ENCODE results near the gene MTUS2. TPM values are rescaled to one million over a fixed set of nuclear protein-coding genes. Genes with fewer than 3 reads are reported as not detected.
"Not testable (repeated sequence)": the region's sequence is repeated elsewhere in the genome, so short reads cannot be mapped to it uniquely, and the experiment has no call there.

MTUS2 gene
- total RNA-seq, 2 donors from 2014 or later: not detected

DNA sequence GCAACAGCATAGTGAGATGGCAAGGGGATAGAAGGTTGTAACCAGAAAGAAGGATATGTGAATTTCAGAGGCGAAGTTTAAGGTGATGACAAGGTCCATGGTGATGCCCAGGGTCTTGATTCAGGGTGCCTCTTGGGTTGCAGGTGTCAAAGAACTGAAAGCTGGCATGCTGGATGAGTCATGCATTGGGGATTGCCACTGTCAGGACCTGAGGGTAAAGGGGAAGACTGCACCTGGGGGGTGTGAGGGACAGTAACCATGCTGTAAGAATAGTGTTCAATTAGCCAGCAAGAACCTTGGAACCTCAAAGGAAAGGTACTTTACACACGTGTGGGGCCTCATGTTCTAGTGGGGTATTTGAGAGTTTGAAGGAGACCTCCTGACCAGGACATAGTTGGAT, 495.7 kb downstream of the MTUS2 start:
- Mint-ChIP-seq H3K27ac (no peak overlapping the region), H3K36me3 (no peaks in the 10 kb centered on the region), H3K9me3 (peaks cover 0 to 5% of the 10 kb centered on the region in 2 donors)
- ATAC-seq: no peak
- no peak for DNase-seq (ENCODE audit: low spot score in 2 of 2)

DNA sequence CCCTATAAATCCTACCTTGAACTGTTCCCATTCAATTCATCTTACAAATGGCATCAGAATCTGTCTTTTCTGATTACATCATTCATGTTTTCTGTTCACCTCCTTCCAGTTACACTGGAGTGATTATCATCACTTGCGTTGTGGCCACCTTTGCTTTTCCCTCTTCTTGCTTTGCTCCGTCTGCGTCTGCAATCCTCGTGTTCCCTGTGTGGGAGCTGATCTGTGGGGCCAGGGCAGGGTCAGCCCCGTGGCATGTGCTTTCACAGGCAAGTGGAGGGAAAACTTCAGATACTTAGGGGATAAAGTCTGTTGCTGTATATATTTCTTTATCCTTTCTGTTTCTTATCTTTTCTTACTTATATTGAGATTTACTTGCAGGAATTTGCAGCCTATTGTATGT, 497.7 kb downstream of the MTUS2 start:
- DNase-seq (ENCODE audit: low spot score in 2 of 2) (no peak), ATAC-seq (no peak)
- no peaks in the 10 kb centered on the region for H3K36me3 Mint-ChIP-seq
- H3K27ac Mint-ChIP-seq: no peak overlapping the region
- H3K9me3 Mint-ChIP-seq: peaks cover 0 to 5% of the 10 kb centered on the region in 2 donors

- Mint-ChIP-seq H3K9me3 (peaks cover 0 to 5% of the 10 kb centered on the region in 2 donors), H3K36me3 (no peaks in the 10 kb centered on the region), H3K27ac (no peak overlapping the region)
- ATAC-seq (no peak), DNase-seq (ENCODE audit: low spot score in 2 of 2) (no peak)
Observed at GRCh38 chr13:29318741-29319140, 498.6 kb downstream of the MTUS2 start.

DNA sequence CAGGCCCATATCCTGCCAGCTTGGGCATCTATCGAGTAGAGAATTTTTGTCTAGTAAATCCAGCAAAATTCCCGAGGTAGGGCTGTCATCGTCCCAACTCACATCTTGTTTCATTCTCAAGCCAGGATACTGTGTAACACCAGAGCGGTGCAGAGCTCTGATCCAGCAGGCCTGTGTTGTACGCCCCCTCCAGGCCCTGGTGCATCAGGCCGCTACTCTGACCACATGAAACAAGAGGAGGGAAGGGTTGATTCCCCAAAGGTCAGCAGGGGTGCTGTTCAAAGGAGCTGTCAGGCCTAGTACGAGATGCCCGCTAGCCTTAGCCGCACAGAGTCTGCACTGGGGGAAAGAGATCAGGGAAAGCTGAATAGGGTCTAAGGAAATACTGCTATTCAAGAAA, 499.3 kb downstream of the MTUS2 start:
- Mint-ChIP-seq H3K36me3 (no peaks in the 10 kb centered on the region), H3K27ac (no peak overlapping the region), H3K9me3 (peaks cover 0 to 5% of the 10 kb centered on the region in 2 donors)
- no peak for ATAC-seq
- DNase-seq (ENCODE audit: low spot score in 2 of 2): no peak

GRCh38 chr13:29323954-29324353, 503.8 kb downstream of the MTUS2 start:
- H3K36me3 Mint-ChIP-seq: no peaks in the 10 kb centered on the region
- no peak overlapping the region for H3K27ac Mint-ChIP-seq

DNA sequence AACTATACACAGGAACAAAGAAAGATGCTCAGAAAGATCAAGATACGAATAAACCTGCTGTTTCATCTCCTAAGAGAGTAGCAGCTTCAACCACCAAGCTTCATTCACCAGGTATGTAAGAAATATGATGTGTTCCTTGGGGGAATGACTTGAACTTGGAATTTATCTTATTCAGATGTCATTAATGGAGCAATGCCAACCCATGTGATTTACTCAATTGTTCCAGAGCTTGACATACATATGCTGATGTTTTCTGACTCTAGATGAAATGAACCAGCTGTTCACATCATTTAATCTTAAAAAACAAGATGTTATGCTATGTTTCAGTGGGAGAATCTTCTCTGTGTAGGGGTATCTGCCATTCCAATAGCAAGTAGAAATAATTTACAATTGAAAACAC, 504.5 kb downstream of the MTUS2 start:
- no peak for ATAC-seq
- DNase-seq (ENCODE audit: low spot score in 2 of 2): no peak
- Mint-ChIP-seq H3K9me3 (peaks cover 0 to 5% of the 10 kb centered on the region in 2 donors), H3K36me3 (no peaks in the 10 kb centered on the region), H3K27ac (no peak overlapping the region)

More at GRCh38 chr13:29323954-29324353, 503.8 kb downstream of the MTUS2 start:
- ATAC-seq (no peak), DNase-seq (ENCODE audit: low spot score in 2 of 2) (no peak)
- H3K9me3 Mint-ChIP-seq: peaks cover 0 to 5% of the 10 kb centered on the region in 2 donors

DNA sequence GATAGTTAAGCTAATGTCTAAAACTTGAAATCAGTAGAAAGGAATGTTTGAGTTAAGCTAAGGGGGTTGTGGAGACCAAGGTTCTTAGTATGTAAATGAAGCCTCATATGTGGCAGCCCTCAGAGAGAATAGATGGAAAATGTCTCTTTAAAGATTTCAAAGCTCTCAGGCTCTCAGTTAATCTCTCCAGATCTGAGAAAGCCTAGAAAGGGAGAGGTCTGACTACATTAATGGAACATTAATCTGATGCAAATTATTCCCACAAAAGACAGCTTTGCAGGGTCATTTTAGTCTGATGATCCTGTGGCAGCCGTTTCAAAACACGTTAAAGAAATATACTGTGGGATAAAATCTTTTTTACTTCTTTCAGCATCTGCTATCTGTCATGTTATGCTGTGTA, 508.4 kb downstream of the MTUS2 start:
- no peak for DNase-seq (ENCODE audit: low spot score in 2 of 2)
- H3K27ac Mint-ChIP-seq: no peak overlapping the region
- ATAC-seq: no peak
- peaks cover 0 to 5% of the 10 kb centered on the region in 2 donors for H3K36me3 Mint-ChIP-seq
- peaks cover 0 to 5% of the 10 kb centered on the region in 2 donors for H3K9me3 Mint-ChIP-seq

DNA sequence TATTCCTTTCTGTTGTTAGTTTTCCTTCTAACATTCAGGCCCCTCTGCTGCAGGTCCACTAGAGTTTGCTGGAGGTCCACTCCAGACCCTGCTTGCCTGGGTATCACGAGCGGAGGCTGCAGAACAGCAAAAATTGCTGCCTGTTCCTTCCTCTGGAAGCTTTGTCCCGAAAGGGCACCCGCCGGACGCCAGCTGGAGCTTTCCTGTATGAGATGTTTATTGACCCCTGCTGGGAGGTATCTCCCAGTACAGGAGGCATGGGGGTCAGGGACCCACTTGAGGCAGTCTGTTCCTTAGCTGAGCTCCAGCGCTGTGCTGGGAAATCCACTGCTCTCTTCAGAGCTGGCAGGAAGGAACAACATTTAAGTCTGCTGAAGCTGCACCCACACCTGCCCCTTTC, 516.2 kb downstream of the MTUS2 start:
- Mint-ChIP-seq H3K9me3 (peaks cover 16 to 20% of the 10 kb centered on the region in 2 donors), H3K27ac (no peak overlapping the region), H3K36me3 (peaks cover 8 to 22% of the 10 kb centered on the region in 2 donors)
- no peak for DNase-seq (ENCODE audit: low spot score in 2 of 2)
- ATAC-seq: no peak

DNA sequence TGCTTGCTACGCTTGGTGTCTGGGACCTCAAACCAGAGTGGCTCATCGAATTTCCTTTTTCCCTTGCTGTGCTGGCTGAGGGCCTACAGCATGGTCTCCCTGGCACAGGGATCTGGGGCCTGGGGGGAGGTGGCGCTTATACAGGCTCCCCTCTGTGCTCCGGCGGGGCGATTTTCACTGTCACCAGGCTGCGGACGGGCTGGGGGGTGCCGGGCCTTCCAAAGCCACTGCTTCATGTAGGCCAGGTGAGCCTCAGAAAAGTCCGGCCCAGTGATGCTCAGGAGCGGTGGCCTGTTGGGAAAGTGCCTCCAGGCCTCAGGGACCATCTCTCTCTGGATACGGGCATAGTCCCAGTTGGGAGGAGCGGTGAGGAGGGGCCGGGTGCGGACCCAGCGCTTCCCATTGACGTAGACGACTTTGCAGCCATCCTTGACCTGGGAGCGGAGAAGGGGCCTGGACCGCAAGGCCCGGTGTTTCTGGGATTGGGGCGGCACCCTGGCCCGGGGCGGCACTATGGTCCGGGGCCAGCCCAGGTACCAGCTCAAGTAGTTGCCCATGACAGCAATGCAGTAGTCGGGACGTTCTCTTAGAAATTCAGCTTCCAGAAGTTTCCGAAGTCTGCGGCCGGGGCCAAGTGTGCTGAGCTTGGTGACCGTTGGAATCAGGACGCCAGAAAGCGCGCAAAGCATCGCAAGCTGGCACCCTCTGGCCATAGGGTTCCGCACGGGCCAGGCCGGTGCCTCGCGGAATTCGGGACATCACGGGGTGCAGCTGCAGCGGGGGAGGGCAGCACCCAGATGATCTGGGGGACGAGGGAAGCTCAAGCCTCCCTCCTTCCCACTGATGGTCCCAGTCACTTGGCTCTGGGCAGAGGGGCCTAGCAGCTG, 519.5 kb downstream of the MTUS2 start:
- Mint-ChIP-seq H3K9me3 (peaks cover 10 to 25% of the 10 kb centered on the region in 2 donors), H3K27ac (no peak overlapping the region), H3K36me3 (peaks cover 8 to 14% of the 10 kb centered on the region in 2 donors)
- ATAC-seq (no peak), DNase-seq (ENCODE audit: low spot score in 2 of 2) (no peak)

DNA sequence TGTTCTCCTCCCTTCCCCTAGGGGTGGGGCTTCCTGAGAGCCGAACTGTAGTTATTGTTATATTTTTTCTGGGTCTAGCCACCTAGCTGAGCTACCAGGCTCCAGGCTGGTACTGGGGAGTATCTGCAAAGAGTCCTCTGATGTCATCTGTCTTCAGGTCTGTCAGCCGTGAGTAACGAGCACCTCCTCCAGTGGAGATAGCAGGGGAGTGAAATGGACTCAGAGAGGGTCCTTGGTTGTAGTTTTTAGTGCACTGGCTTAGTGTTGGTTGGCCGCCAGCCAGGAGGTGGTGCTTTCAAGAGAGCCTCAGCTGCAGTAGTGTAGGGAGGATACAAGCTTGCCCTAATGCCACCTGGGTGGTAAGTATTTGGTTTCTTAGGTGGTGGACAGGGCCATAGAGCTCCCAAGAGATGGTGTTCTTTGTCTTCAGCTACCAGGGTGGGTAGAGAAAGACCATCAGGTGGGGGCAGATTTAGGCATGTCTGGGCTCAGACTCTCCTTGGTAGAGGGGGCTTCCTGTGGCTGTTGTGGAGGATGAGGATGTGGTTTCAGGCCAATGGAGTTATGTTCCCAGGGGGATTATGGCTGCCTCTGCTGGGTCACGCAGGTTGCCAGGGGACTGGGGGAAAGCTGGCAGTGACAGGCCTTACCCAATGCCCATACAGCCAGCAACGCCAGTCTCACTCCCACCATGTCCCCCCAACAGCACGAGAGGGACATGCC, 525.9 kb downstream of the MTUS2 start:
- H3K27ac Mint-ChIP-seq; DNase-seq (ENCODE audit: low spot score in 2 of 2); ATAC-seq: not testable (repeated sequence)

DNA sequence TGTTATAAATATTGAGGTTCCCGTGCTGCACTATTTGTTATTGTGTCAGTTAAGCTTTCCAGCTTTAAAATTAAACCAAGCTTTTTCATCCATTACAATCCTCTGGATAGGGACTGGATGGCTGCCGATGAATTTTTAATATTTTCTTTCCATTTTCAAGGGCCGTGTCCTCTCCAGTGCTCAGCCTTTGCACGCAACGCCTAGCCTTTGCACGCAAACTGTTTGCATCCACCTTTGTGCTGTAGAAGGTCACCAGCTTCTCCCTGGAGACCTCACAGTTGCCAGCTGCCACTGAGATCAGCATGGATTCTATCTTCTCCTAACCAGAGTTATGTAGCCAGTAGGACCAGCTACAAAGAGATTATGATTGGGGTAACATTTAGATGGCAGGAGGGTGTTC, 534.9 kb downstream of the MTUS2 start:
- Mint-ChIP-seq H3K36me3 (no peaks in the 10 kb centered on the region), H3K9me3 (no peaks in the 10 kb centered on the region), H3K27ac (no peak overlapping the region)
- ATAC-seq (no peak), DNase-seq (ENCODE audit: low spot score in 2 of 2) (no peak)

More for the DNA sequence above, 525.9 kb downstream of the MTUS2 start:
- H3K9me3 Mint-ChIP-seq, H3K36me3 Mint-ChIP-seq: not testable (repeated sequence)

DNA sequence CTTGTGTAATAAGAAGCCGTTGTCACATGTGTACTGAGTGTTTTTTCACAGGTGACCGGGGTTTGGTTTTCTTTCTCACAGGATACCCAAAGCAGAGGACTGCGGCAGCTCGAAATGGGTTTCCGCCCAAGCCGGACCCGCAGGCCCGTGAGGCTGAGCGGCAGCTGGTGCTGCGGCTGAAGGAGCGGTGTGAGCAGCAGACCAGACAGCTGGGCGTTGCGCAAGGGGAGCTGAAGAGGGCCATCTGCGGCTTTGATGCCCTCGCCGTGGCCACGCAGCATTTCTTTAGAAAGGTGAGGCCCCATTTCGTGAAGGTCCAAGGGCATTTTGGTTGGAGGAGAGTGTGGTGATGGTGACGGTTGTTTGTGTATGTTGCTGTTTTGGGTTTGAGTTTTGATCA, 539.0 kb downstream of the MTUS2 start:
- DNase-seq (ENCODE audit: low spot score in 2 of 2) (no peak), ATAC-seq (no peak)
- H3K9me3 Mint-ChIP-seq: no peaks in the 10 kb centered on the region
- H3K27ac Mint-ChIP-seq: no peak overlapping the region
- H3K36me3 Mint-ChIP-seq: no peaks in the 10 kb centered on the region

DNA sequence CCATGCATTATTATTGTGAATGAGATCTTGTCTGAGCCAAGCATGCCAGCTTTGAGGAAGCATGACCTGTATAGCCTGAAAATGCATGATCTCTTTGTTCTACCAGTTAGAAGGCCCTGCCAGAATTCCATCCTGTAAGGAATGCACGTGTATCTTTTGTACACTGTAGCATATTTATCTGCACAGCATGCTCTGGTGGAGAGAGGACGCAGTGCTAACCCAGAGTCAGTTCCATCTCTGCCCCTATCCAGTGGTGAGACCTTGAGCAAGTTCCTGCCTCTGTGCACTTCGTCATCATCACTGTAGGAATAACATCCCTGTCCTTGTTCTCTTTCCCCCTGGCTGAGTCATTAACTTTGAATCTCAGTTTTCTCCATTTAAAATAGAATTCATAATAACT, 541.6 kb downstream of the MTUS2 start:
- H3K36me3 Mint-ChIP-seq: no peaks in the 10 kb centered on the region
- no peak for ATAC-seq
- H3K27ac Mint-ChIP-seq: no peak overlapping the region
- H3K9me3 Mint-ChIP-seq: no peaks in the 10 kb centered on the region
- no peak for DNase-seq (ENCODE audit: low spot score in 2 of 2)

DNA sequence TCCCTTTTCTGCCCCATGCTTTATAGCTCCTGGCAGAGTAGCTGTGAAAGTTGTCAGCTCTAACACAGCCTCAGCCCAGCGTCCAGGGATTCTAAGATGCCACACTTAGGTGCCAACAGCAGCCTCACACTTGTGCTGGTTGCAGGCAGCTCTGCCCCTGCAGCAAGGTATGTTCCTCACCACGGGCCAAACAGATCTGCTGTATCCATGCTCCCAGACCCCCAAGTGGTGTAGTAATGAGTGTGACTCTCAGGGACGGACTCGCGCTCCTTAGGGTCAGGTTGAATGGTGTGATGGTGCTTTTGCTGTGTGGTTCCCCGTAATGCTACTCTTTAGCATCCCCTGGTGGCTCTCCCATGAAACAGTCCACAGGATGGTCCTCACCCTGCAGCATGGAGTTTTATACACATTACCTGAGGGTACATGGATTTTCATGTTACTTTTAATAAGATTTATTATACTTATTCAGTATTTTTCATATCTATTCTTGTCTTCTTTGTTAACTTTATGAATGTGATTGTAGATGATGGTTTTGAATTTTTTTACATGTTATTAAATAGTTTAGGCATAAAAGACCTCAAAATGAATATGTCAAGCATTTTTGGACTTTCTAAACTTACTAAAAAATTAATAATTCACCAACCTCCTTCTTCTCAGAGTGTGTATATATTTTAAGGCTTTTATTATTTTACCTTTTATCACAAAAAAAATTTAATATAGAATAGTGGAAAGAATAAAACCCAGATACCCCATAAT, 542.9 kb downstream of the MTUS2 start:
- Mint-ChIP-seq H3K9me3 (no peaks in the 10 kb centered on the region), H3K36me3 (no peaks in the 10 kb centered on the region), H3K27ac (no peak overlapping the region)
- peak; percentile 70 to 85 for ATAC-seq
- DNase-seq (ENCODE audit: low spot score in 2 of 2): peak in 1 of 2 donors; percentile 51

- ATAC-seq (no peak), DNase-seq (ENCODE audit: low spot score in 2 of 2) (no peak)
- Mint-ChIP-seq H3K27ac (no peak overlapping the region), H3K9me3 (no peaks in the 10 kb centered on the region), H3K36me3 (no peaks in the 10 kb centered on the region)
Observed at GRCh38 chr13:29369060-29369743, 549.1 kb downstream of the MTUS2 start.

- Mint-ChIP-seq H3K36me3 (peaks cover 0 to 8% of the 10 kb centered on the region in 2 donors), H3K27ac (no peak overlapping the region), H3K9me3 (peaks cover 8% of the 10 kb centered on the region in 2 donors)
- no peak for DNase-seq (ENCODE audit: low spot score in 2 of 2)
- ATAC-seq: no peak
Observed at GRCh38 chr13:29379281-29379680, 559.1 kb downstream of the MTUS2 start.
